Spleen (tissue), 7 donors: Measurements from ENCODE around the gene BCAT1.

ENCODE experiments used
- POLR2A ChIP-seq, 3 donors: fragments of 450-650 bp; IDR thresholded peaks; one replicate each; pipeline ENCODE4 v1.5.1; 2017; ENCODE audit warnings: antibody characterized with exemption in 3 of 3, mild to moderate bottlenecking in 1 of 3
- TF ChIP-seq, protein P1 (sequence below), 11 experiments: fragments of 200-600 bp in 7 of 11; fragments of 450-650 bp in 4 of 11; sonication (generic) in 4 of 11; IDR thresholded peaks in 8 of 11; conservative IDR thresholded peaks in 3 of 11; 1 replicate in 7 of 11; 2 replicates in 4 of 11; pipeline versions ENCODE4 v1.4.0 to v1.8.0; 2016 to 2021; ENCODE audit warnings: antibody characterized with exemption in 11 of 11, inconsistent platforms in 4 of 11, mild to moderate bottlenecking in 1 of 11
- donor health status: DM: no; HTN: no; CAD: no; lungs with moderate emphysema.
- donor health status: DM: no; HTN: no; CAD: no.
- donor health status: DM: no; HTN: no; CAD: no.

- TF ChIP-seq, protein P1, sequence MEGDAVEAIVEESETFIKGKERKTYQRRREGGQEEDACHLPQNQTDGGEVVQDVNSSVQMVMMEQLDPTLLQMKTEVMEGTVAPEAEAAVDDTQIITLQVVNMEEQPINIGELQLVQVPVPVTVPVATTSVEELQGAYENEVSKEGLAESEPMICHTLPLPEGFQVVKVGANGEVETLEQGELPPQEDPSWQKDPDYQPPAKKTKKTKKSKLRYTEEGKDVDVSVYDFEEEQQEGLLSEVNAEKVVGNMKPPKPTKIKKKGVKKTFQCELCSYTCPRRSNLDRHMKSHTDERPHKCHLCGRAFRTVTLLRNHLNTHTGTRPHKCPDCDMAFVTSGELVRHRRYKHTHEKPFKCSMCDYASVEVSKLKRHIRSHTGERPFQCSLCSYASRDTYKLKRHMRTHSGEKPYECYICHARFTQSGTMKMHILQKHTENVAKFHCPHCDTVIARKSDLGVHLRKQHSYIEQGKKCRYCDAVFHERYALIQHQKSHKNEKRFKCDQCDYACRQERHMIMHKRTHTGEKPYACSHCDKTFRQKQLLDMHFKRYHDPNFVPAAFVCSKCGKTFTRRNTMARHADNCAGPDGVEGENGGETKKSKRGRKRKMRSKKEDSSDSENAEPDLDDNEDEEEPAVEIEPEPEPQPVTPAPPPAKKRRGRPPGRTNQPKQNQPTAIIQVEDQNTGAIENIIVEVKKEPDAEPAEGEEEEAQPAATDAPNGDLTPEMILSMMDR (IDR thresholded peaks at IDR 0.05 in 8 of 11, conservative IDR thresholded peaks at IDR 0.05 in 3 of 11), result no peak
- TF ChIP-seq POLR2A (IDR thresholded peaks at IDR 0.05), result no peak
These were observed 49.2 kb upstream of the BCAT1 start for GRCh38 chr12:24997970-24998582.
